ENCODE results near the gene SHROOM1.

GRCh38 chr5:132867046-132867451 lies 36.6 kb upstream of the SHROOM1 start:
- TF ChIP-seq CTCF (IDR thresholded peaks at IDR 0.05), result no peak
- TF ChIP-seq POLR2A (IDR thresholded peaks at IDR 0.05), result no peak
